K562 (cell line): ENCODE data around the gene FTSJ1. TPM values are rescaled to one million over a fixed set of nuclear protein-coding genes. Genes with fewer than 3 reads are reported as not detected.

Source experiments
- ATAC-seq: fragments of 200-7000 bp; cut with Tn5 transposase; 3 replicates; pipeline ENCODE4 v1.9.1; 2020; ENCODE audit warnings: moderate library complexity
- BruUV-seq: library from RNA; stranded (reverse); fragments of 400-500 nt; replicated peaks from 2 replicates; lab custom pipeline; 2021; lab: Mats Ljungman, UMichigan
- CTCF ChIA-PET: fragments of 300-600 bp; formaldehyde crosslinking; extraction: SDS; loops from one replicate; lab custom pipeline; 2021; ENCODE audit warnings: low intra/inter-chr PET ratio; lab: Yijun Ruan, JAX
- POLR2A ChIA-PET: fragments of 300-600, 350-650 bp; sonication (Branson Sonifier 250); formaldehyde crosslinking; extraction: SDS; loops from one replicate; lab custom pipeline; 2021; ENCODE audit warnings: antibody characterized with exemption, inconsistent platforms; lab: Yijun Ruan, JAX
- DNase-seq, 4 experiments: peaks; one replicate each; pipeline versions ENCODE4 v3.0.0 to v3.0.0-alpha.2; 2011 to 2018; ENCODE audit warnings: low spot score in 3 of 4, mixed read lengths in 3 of 4; ENCODE audit errors: extremely low read depth in 1 of 4
- FAIRE-seq: peaks from 2 replicates; lab custom pipeline; 2011; peaks lifted over from hg19 to GRCh38; lab: Jason Lieb, UNC
- H2AFZ ChIP-seq: 2 replicates; pipeline ENCODE4 v1.6.0; 2011; ENCODE audit warnings: low read depth, low read length, control low read depth, inconsistent platforms
- H3K27ac ChIP-seq: fragments of 200-600 bp; 3 replicates; pipeline ENCODE4 v1.8.0; 2011; ENCODE audit warnings: low read depth, mild to moderate bottlenecking, control low read depth, inconsistent platforms, low read length, moderate library complexity, mixed read lengths; ENCODE audit errors: extremely low read depth
- H3K27me3 ChIP-seq, 2 experiments: fragments of 300-600 bp in 1 of 2; 2 replicates in 1 of 2; 3 replicates in 1 of 2; pipeline versions ENCODE4 v1.6.0 to v1.8.0; 2011; ENCODE audit warnings: inconsistent platforms in 2 of 2, low read length in 2 of 2, mild to moderate bottlenecking in 1 of 2, mixed read lengths in 1 of 2, moderate library complexity in 1 of 2; ENCODE audit not compliant: control insufficient read depth in 2 of 2, insufficient read depth in 2 of 2
- H3K36me3 ChIP-seq: fragments of 300-600 bp; 3 replicates; pipeline ENCODE4 v1.8.0; 2011; ENCODE audit warnings: mild to moderate bottlenecking, low read length, inconsistent platforms; ENCODE audit not compliant: control insufficient read depth, insufficient read depth
- H3K4me1 ChIP-seq, 2 experiments: fragments of 200-600 bp in 1 of 2; replicated peaks in 1 of 2; 2 replicates in 1 of 2; 3 replicates in 1 of 2; pipeline versions ENCODE4 v1.5.1 to v1.8.0; 2011; ENCODE audit warnings: inconsistent platforms in 2 of 2, low read length in 2 of 2, mild to moderate bottlenecking in 1 of 2, mixed read lengths in 1 of 2, moderate library complexity in 1 of 2; ENCODE audit not compliant: control insufficient read depth in 2 of 2, insufficient read depth in 2 of 2
- H3K4me2 ChIP-seq: 2 replicates; pipeline ENCODE4 v1.6.1; 2011; ENCODE audit warnings: low read length, control low read depth, inconsistent platforms, mixed read lengths; ENCODE audit not compliant: insufficient read depth
- H3K4me3 ChIP-seq: fragments of 200-600 bp; sonication (generic), shearing (Covaris generic); 2 replicates; pipeline ENCODE4 v1.5.1; 2016; ENCODE audit warnings: control low read depth, inconsistent platforms
- H3K79me2 ChIP-seq: fragments of 200-600 bp; 3 replicates; pipeline ENCODE4 v1.8.0; 2011; ENCODE audit warnings: low read length, inconsistent platforms; ENCODE audit not compliant: control insufficient read depth, insufficient read depth
- H3K9ac ChIP-seq, 2 experiments: 2 replicates each; pipeline versions ENCODE4 v1.6.0 to v1.6.1; 2011; ENCODE audit warnings: low read depth in 2 of 2, low read length in 2 of 2, control low read depth in 1 of 2, inconsistent platforms in 1 of 2, mild to moderate bottlenecking in 1 of 2, mixed read lengths in 1 of 2; ENCODE audit not compliant: insufficient read depth in 1 of 2
- H3K9me1 ChIP-seq: one replicate; pipeline ENCODE4 v1.6.0; 2011; ENCODE audit warnings: inconsistent platforms, mild to moderate bottlenecking, low read length, moderate library complexity; ENCODE audit not compliant: control insufficient read depth, insufficient read depth
- H3K9me3 ChIP-seq: replicated peaks from 2 replicates; pipeline ENCODE4 v1.5.1; 2011; ENCODE audit warnings: low read depth, low read length, inconsistent platforms; ENCODE audit not compliant: control insufficient read depth, insufficient read depth
- H4K20me1 ChIP-seq: replicated peaks from 2 replicates; pipeline ENCODE4 v1.6.1; 2011; ENCODE audit warnings: low read length, inconsistent platforms, mixed read lengths; ENCODE audit not compliant: control insufficient read depth, insufficient read depth
- CLOCK ChIP-seq: fragments of 250-450 bp; sonication (Bioruptor Pico); IDR thresholded peaks from 2 replicates; pipeline ENCODE4 v1.4.0; 2020; ENCODE audit warnings: mild to moderate bottlenecking, moderate library complexity, borderline replicate concordance
- CTCF ChIP-seq, 3 experiments: IDR thresholded peaks in 2 of 3; conservative IDR thresholded peaks in 1 of 3; 2 replicates each; pipeline ENCODE4 v1.5.1; 2011 to 2012; ENCODE audit warnings: low read length in 3 of 3, mild to moderate bottlenecking in 3 of 3, control low read depth in 2 of 3, improper control_type of control experiment in 1 of 3, inconsistent platforms in 1 of 3, low read depth in 1 of 3, mixed read lengths in 1 of 3, moderate library complexity in 1 of 3; ENCODE audit not compliant: insufficient read depth in 2 of 3
- FOXJ2 ChIP-seq: fragments of 200-800 bp; sonication (Bioruptor generic); IDR thresholded peaks from 2 replicates; pipeline ENCODE4 v1.6.1; 2016; ENCODE audit warnings: missing genetic modification characterization, missing compliant biosample characterization
- HDGF ChIP-seq: fragments of 450-650 bp; IDR thresholded peaks from 2 replicates; pipeline ENCODE4 v1.6.1; 2016
- NFXL1 ChIP-seq: fragments of 450-650 bp; formaldehyde crosslinking; IDR thresholded peaks from 2 replicates; pipeline ENCODE4 v1.4.0; 2021; ENCODE audit warnings: mild to moderate bottlenecking
- TBP ChIP-seq: optimal IDR thresholded peaks from 2 replicates; pipeline ENCODE3; 2011; ENCODE audit warnings: low read depth, low read length, improper control_type of control experiment
- TFAP4 ChIP-seq: sonication (generic); formaldehyde crosslinking; IDR thresholded peaks from 2 replicates; pipeline ENCODE4 v1.8.0; 2022; ENCODE audit warnings: missing genetic modification reagents, mild to moderate bottlenecking, moderate library complexity, borderline replicate concordance
- ZNF134 ChIP-seq: fragments of 250-450 bp; sonication (Bioruptor Pico); conservative IDR thresholded peaks from 2 replicates; pipeline ENCODE4 v1.4.0; 2020
- ZNF584 ChIP-seq: fragments of 200-800 bp; sonication (Bioruptor generic); IDR thresholded peaks from 2 replicates; pipeline ENCODE4 v1.6.1; 2016; ENCODE audit warnings: low read depth, mild to moderate bottlenecking, missing genetic modification characterization, missing compliant biosample characterization
- WGBS: fragments of 100-300 bp; shearing (Covaris generic); methylation state at CpG from one replicate; pipeline ENCODE4 v1.1.6; 2016; ENCODE audit warnings: low coverage, mixed read lengths; ENCODE audit not compliant: insufficient coverage; ENCODE audit errors: missing lambda C conversion rate; 5-methylcytosine and 5-hydroxymethylcytosine counted together
- in situ Hi-C: fragments of 300-500 bp; cut with MboI; formaldehyde crosslinking; loops from 4 replicates; pipeline ENCODE4 v1.15.0; 2018; ENCODE audit warnings: inconsistent platforms, mixed read lengths
- intact Hi-C: fragments of 100-400 bp; cut with micrococcal nuclease; formaldehyde crosslinking; loops from 2 replicates; pipeline ENCODE4 v1.14.2; 2022
- polyA plus RNA-seq, 8 experiments: library from polyadenylated mRNA; depleted of rRNA in 4 of 8; stranded (reverse) in 5 of 8; unstranded in 3 of 8; fragments of >200 nt; fragmentation: Nextera tagmentation in 2 of 8; fragmentation: Illumina TruSeq in 1 of 8; extraction: Ambion mirVana in 2 of 8; extraction: Trizol in 1 of 8; gene quantifications; 2 replicates each; pipeline versions ENCODE4 v1.2.1 to v1.2.3, GENCODE V29; 2011 to 2014; ENCODE audit warnings: inconsistent platforms in 1 of 8, missing spikeins in 1 of 8
- total RNA-seq, 7 experiments: library from RNA; depleted of rRNA in 6 of 7; stranded (reverse); fragments of >200 nt in 6 of 7; fragmentation: Illumina TruSeq in 2 of 7; extraction: Trizol in 2 of 7; gene quantifications; 2 replicates each; pipeline versions ENCODE4 v1.2.1 to v1.2.3, GENCODE V29; 2011 to 2021; ENCODE audit warnings: low replicate concordance in 1 of 7
- TF ChIP-seq, protein P1 (sequence below): fragments of 250-450 bp; sonication (Bioruptor Pico); IDR thresholded peaks from 2 replicates; pipeline ENCODE4 v1.8.0; 2021; ENCODE audit warnings: moderate library complexity, mild to moderate bottlenecking, inconsistent platforms
- TF ChIP-seq, protein P2 (sequence below): fragments of 450-650 bp; conservative IDR thresholded peaks from 2 replicates; pipeline ENCODE4 v1.6.1; 2016; ENCODE audit warnings: missing genetic modification characterization, low read depth, mild to moderate bottlenecking, control low read depth, missing compliant biosample characterization
- TF ChIP-seq, protein P3 (sequence below): sonication (generic); formaldehyde crosslinking; IDR thresholded peaks from 2 replicates; pipeline ENCODE4 v1.8.0; 2022; ENCODE audit warnings: mild to moderate bottlenecking, missing genetic modification reagents

FTSJ1 gene
- total and polyA plus RNA-seq, 9 of the 15 experiments (the other 6 are each of a cell fraction or from before 2014, with no cell fraction given) = 12.2 to 95.6 (median 71.6) TPM

- no TSS peak for BruUV-seq
- no peak for ATAC-seq
- intact Hi-C loops = no loop called here
- TF ChIP-seq TFAP4 (CRISPR knock-in tag) = no peak
- no peak for TF ChIP-seq CLOCK (CRISPR knock-in tag)
- TF ChIP-seq, protein P1, sequence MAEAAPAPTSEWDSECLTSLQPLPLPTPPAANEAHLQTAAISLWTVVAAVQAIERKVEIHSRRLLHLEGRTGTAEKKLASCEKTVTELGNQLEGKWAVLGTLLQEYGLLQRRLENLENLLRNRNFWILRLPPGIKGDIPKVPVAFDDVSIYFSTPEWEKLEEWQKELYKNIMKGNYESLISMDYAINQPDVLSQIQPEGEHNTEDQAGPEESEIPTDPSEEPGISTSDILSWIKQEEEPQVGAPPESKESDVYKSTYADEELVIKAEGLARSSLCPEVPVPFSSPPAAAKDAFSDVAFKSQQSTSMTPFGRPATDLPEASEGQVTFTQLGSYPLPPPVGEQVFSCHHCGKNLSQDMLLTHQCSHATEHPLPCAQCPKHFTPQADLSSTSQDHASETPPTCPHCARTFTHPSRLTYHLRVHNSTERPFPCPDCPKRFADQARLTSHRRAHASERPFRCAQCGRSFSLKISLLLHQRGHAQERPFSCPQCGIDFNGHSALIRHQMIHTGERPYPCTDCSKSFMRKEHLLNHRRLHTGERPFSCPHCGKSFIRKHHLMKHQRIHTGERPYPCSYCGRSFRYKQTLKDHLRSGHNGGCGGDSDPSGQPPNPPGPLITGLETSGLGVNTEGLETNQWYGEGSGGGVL (CRISPR knock-in tag) = no peak
- no peak for TF ChIP-seq ZNF134 (CRISPR knock-in tag)
- TF ChIP-seq TBP = no peak
- TF ChIP-seq FOXJ2 (tag) = no peak
- TF ChIP-seq, protein P2, sequence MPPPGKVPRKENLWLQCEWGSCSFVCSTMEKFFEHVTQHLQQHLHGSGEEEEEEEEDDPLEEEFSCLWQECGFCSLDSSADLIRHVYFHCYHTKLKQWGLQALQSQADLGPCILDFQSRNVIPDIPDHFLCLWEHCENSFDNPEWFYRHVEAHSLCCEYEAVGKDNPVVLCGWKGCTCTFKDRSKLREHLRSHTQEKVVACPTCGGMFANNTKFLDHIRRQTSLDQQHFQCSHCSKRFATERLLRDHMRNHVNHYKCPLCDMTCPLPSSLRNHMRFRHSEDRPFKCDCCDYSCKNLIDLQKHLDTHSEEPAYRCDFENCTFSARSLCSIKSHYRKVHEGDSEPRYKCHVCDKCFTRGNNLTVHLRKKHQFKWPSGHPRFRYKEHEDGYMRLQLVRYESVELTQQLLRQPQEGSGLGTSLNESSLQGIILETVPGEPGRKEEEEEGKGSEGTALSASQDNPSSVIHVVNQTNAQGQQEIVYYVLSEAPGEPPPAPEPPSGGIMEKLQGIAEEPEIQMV = no peak
- no peak for TF ChIP-seq NFXL1
- TF ChIP-seq, protein P3, sequence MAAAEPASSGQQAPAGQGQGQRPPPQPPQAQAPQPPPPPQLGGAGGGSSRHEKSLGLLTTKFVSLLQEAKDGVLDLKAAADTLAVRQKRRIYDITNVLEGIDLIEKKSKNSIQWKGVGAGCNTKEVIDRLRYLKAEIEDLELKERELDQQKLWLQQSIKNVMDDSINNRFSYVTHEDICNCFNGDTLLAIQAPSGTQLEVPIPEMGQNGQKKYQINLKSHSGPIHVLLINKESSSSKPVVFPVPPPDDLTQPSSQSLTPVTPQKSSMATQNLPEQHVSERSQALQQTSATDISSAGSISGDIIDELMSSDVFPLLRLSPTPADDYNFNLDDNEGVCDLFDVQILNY (CRISPR knock-in tag) = no peak
- TF ChIP-seq ZNF584 = no peak
- TF ChIP-seq HDGF = no peak
- no peak for TF ChIP-seq CTCF (IDR thresholded peaks at IDR 0.05 in 2 of 3, conservative IDR thresholded peaks at IDR 0.05 in 1 of 3; ENCODE audit: insufficient read depth in 2 of 3, low read depth in 1 of 3, low read length in 3 of 3)
Observed at GRCh38 chrX:48507246-48507645, 31.2 kb downstream of the FTSJ1 start.

More at GRCh38 chrX:48507246-48507645, 31.2 kb downstream of the FTSJ1 start:
- Histone ChIP-seq H3K27ac (no peak overlapping the region), H3K9me1 (no peaks in the 10 kb centered on the region), H3K4me2 (no peak overlapping the region), H3K36me3 (no peaks in the 10 kb centered on the region), H3K4me3 (no peak overlapping the region), H4K20me1 (no peaks in the 10 kb centered on the region), H3K27me3 (no peaks in the 10 kb centered on the region), H3K9me3 (no peaks in the 10 kb centered on the region), H3K4me1 (peaks cover 5 to 20% of the 10 kb centered on the region in 2 experiments; a peak in 4 of 5 replicates), H3K9ac (no peak overlapping the region; a peak in 1 of 4 replicates), H3K79me2 (peaks cover 5% of the 10 kb centered on the region; the same call in 2 of the 3 replicates), H2AFZ (no peak overlapping the region)
- in situ Hi-C loops = no loop called here
- POLR2A ChIA-PET = interaction anchor here (0.6 to 2.1 kb wide), 3 partner anchors 8 to 15 kb away, joined by 3 to 10 read pairs (median 3); no protein-coding TSS in a partner anchor
- CTCF ChIA-PET = no interaction called here
- 66% methylated on average over 5 of the region's 5 CpGs for WGBS
- FAIRE-seq = no peak
- no peak for DNase-seq
